Upper lobe of left lung (tissue), 4 donors: Measurements from ENCODE around the gene HSD17B2.

ENCODE experiments used
- EP300 ChIP-seq, 4 donors: sonication (generic); formaldehyde crosslinking; IDR thresholded peaks; one replicate each; pipeline ENCODE4 v1.5.1; 2017; ENCODE audit warnings: antibody characterized with exemption in 4 of 4, control low read depth in 2 of 4
- POLR2A ChIP-seq, 4 donors: fragments of 450-650 bp; IDR thresholded peaks; one replicate each; pipeline ENCODE4 v1.5.1; 2016 to 2017; ENCODE audit warnings: antibody characterized with exemption in 4 of 4, mild to moderate bottlenecking in 2 of 4
- POLR2AphosphoS5 ChIP-seq, 2 donors: sonication (generic); formaldehyde crosslinking; IDR thresholded peaks; one replicate each; pipeline ENCODE4 v1.5.1; 2017; ENCODE audit warnings: antibody characterized with exemption in 2 of 2
- TF ChIP-seq, protein P1 (sequence below), 6 experiments: fragments of 450-650 bp in 4 of 6; fragments of 200-600 bp in 2 of 6; sonication (generic) in 2 of 6; IDR thresholded peaks; one replicate each; pipeline ENCODE4 v1.5.1; 2016 to 2019; ENCODE audit warnings: antibody characterized with exemption in 6 of 6

DNA sequence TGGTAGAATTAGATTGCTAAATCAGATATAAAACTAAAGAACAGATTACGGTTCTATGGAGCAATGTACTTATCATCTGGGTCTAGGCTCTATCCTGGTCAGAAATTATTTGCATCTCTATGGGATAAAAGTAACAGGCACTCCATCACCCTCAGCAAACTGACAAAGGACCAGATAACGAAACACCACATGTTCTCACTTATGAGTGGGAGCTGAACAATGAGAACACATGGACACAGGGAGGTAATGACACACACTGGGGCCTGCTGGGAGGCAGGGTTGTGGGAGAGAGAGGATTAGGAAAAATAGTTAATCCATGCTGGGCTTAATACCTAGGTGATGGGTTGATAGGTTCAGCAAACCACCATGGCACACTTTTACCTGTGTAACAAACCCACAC lies 73.0 kb downstream of the HSD17B2 start:
- TF ChIP-seq, protein P1, sequence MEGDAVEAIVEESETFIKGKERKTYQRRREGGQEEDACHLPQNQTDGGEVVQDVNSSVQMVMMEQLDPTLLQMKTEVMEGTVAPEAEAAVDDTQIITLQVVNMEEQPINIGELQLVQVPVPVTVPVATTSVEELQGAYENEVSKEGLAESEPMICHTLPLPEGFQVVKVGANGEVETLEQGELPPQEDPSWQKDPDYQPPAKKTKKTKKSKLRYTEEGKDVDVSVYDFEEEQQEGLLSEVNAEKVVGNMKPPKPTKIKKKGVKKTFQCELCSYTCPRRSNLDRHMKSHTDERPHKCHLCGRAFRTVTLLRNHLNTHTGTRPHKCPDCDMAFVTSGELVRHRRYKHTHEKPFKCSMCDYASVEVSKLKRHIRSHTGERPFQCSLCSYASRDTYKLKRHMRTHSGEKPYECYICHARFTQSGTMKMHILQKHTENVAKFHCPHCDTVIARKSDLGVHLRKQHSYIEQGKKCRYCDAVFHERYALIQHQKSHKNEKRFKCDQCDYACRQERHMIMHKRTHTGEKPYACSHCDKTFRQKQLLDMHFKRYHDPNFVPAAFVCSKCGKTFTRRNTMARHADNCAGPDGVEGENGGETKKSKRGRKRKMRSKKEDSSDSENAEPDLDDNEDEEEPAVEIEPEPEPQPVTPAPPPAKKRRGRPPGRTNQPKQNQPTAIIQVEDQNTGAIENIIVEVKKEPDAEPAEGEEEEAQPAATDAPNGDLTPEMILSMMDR (IDR thresholded peaks at IDR 0.05), result no peak
- TF ChIP-seq POLR2AphosphoS5 (IDR thresholded peaks at IDR 0.05) (no peak), POLR2A (IDR thresholded peaks at IDR 0.05) (no peak), EP300 (IDR thresholded peaks at IDR 0.05) (no peak)
